ENCODE data around the gene TIGD2.

DNA sequence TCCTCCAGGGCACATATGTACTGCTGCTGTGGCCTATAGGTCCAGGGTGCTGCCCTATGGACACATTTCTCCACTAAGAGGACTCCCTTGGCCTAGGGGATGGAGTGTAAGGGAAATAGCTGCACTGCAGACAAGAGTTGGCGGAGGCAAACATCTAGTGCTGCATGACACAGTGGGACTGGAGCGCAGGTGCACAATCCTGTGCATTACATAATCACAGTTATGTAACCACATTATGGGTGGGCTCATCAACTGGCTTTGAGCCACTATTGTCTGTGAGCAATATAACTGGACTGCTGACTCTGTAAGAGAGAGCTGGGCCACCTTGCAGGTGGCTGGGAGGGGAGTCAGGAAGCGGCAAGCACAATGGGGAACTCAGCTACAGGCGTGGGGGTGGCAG, 3.2 kb upstream of the TIGD2 start:
- TF ChIP-seq, protein P1, sequence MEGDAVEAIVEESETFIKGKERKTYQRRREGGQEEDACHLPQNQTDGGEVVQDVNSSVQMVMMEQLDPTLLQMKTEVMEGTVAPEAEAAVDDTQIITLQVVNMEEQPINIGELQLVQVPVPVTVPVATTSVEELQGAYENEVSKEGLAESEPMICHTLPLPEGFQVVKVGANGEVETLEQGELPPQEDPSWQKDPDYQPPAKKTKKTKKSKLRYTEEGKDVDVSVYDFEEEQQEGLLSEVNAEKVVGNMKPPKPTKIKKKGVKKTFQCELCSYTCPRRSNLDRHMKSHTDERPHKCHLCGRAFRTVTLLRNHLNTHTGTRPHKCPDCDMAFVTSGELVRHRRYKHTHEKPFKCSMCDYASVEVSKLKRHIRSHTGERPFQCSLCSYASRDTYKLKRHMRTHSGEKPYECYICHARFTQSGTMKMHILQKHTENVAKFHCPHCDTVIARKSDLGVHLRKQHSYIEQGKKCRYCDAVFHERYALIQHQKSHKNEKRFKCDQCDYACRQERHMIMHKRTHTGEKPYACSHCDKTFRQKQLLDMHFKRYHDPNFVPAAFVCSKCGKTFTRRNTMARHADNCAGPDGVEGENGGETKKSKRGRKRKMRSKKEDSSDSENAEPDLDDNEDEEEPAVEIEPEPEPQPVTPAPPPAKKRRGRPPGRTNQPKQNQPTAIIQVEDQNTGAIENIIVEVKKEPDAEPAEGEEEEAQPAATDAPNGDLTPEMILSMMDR (IDR thresholded peaks at IDR 0.05) = no peak
- TF ChIP-seq POLR2A (IDR thresholded peaks at IDR 0.05; ENCODE audit: low read depth) (no peak), POLR2AphosphoS5 (IDR thresholded peaks at IDR 0.05) (no peak)

All from esophagus muscularis mucosa (tissue), 3 donors.